HG03521 (cell line): ENCODE measurements around the gene ASPHD1.
"Not testable (repeated sequence)": the region's sequence is repeated elsewhere in the genome, so short reads cannot be mapped to it uniquely, and the experiment has no call there.

Experiments
- ATAC-seq: cut with Tn5 transposase; IDR thresholded peaks from one replicate; pipeline ENCODE4 v1.9.1; 2021; ENCODE audit warnings: mild to moderate bottlenecking, moderate library complexity; ENCODE audit not compliant: unreplicated experiment

ASPHD1 gene

GRCh38 chr16:29906520-29907244 is 6.4 kb downstream of the ASPHD1 start:
- ATAC-seq, result no peak

GRCh38 chr16:29907973-29908372 is 7.7 kb downstream of the ASPHD1 start:
- no peak for ATAC-seq

GRCh38 chr16:29908719-29909220 is 8.5 kb downstream of the ASPHD1 start:
- ATAC-seq, result no peak

GRCh38 chr16:29909391-29909790 is 9.1 kb downstream of the ASPHD1 start:
- no peak for ATAC-seq

- not testable (repeated sequence) for ATAC-seq
Observed at GRCh38 chr16:29909851-29910250, 9.6 kb downstream of the ASPHD1 start.

- no peak for ATAC-seq
Observed at GRCh38 chr16:29910819-29911675, 10.8 kb downstream of the ASPHD1 start.

- no peak for ATAC-seq
Observed at GRCh38 chr16:29911676-29912010, 11.4 kb downstream of the ASPHD1 start.

GRCh38 chr16:29912087-29912486 is 11.8 kb downstream of the ASPHD1 start:
- ATAC-seq, result no peak

GRCh38 chr16:29913514-29913913 is 13.2 kb downstream of the ASPHD1 start:
- no peak for ATAC-seq

- ATAC-seq, result no peak
Observed at GRCh38 chr16:29915590-29916247, 15.4 kb downstream of the ASPHD1 start.

GRCh38 chr16:29916979-29917378 is 16.7 kb downstream of the ASPHD1 start:
- no peak for ATAC-seq

GRCh38 chr16:29920288-29921033 is 20.2 kb downstream of the ASPHD1 start:
- ATAC-seq, result no peak

GRCh38 chr16:29921034-29921385 is 20.7 kb downstream of the ASPHD1 start:
- no peak for ATAC-seq

GRCh38 chr16:29922326-29922725 is 22.0 kb downstream of the ASPHD1 start:
- ATAC-seq, result no peak

- no peak for ATAC-seq
Observed at GRCh38 chr16:29922986-29923501, 22.8 kb downstream of the ASPHD1 start.

GRCh38 chr16:29925105-29925756 is 24.9 kb downstream of the ASPHD1 start:
- no peak for ATAC-seq

- ATAC-seq, result peak; percentile 78
Observed at GRCh38 chr16:29925781-29926710, 25.8 kb downstream of the ASPHD1 start, which contains the start of gene KCTD13. TSS of gene KCTD13 (minus strand) at chr16:29926226. CDS start at chr16:29926033, 193 bp downstream.

GRCh38 chr16:29926711-29927052 is 26.4 kb downstream of the ASPHD1 start:
- ATAC-seq, result no peak
